Transverse colon (tissue), 3 donors: ENCODE data around the gene CREB3.

Experiments used
- CTCF ChIP-seq, 5 experiments: fragments of 200-600 bp in 3 of 5; fragments of 450-650 bp in 2 of 5; sonication (generic) in 3 of 5; IDR thresholded peaks; 1 replicate in 2 of 5; 2 replicates in 3 of 5; pipeline ENCODE4 v1.5.1; 2016 to 2017; ENCODE audit warnings: antibody characterized with exemption in 5 of 5, inconsistent platforms in 3 of 5, mild to moderate bottlenecking in 2 of 5, moderate library complexity in 1 of 5
- EP300 ChIP-seq: sonication (generic); formaldehyde crosslinking; IDR thresholded peaks from one replicate; pipeline ENCODE4 v1.6.1; 2017; ENCODE audit warnings: antibody characterized with exemption, low read depth
- POLR2A ChIP-seq: fragments of 450-650 bp; IDR thresholded peaks from one replicate; pipeline ENCODE4 v1.6.1; 2016; ENCODE audit warnings: antibody characterized with exemption, mild to moderate bottlenecking, moderate library complexity

DNA sequence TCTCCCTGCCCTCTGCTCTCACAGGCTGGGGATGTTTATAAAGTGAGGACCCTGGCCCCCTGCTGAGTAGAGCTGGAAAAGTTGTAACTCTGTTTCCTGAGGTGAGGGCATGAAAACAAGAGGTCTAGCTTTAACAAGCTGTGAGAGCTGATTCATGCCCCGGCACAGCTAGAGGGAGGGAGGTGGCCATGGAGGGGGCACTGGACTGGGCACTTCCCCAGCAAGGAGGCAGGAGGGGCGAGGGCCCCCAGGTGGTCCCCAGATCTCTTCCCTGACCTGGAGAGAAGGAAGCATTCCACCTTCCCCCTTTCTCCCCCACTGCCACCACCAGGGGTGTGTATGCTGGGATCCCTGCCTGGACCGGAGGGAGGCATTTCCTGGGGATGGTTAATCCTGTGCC is 21.8 kb downstream of the CREB3 start, which contains the start of gene MSMP:
- TF ChIP-seq EP300 = no peak
- TF ChIP-seq POLR2A = no peak
- TF ChIP-seq CTCF (IDR thresholded peaks at IDR 0.05) = no peak
